Measurements from ENCODE around the gene C11orf91.

GRCh38 chr11:33694346-33695050 lies 6.1 kb downstream of the C11orf91 start:
- no peak for TF ChIP-seq EZH2 (IDR thresholded peaks at IDR 0.05)
- no peak for TF ChIP-seq POLR2AphosphoS5 (IDR thresholded peaks at IDR 0.05; ENCODE audit: borderline replicate concordance, low read depth, low read length)
- no peak for TF ChIP-seq FOXP2 (optimal IDR thresholded peaks at IDR 0.05; ENCODE audit: control extremely low read depth, extremely low read length, insufficient read depth)
